GM23248 (cell line): ENCODE measurements around the gene CLDN15.

Source experiments
- EZH2 ChIP-seq: fragments of 200-600 bp; sonication (generic); IDR thresholded peaks from 2 replicates; pipeline ENCODE4 v1.6.1; 2018; ENCODE audit warnings: antibody characterized with exemption, mild to moderate bottlenecking; ENCODE audit not compliant: insufficient read depth, poor library complexity, severe bottlenecking
- EZH2phosphoT487 ChIP-seq: fragments of 200-600 bp; sonication (generic); IDR thresholded peaks from 2 replicates; pipeline ENCODE4 v1.6.1; 2018; ENCODE audit warnings: antibody characterized with exemption, moderate library complexity, mild to moderate bottlenecking, low read depth; ENCODE audit not compliant: insufficient read depth

GRCh38 chr7:101234636-101235035 lies 3.0 kb downstream of the CLDN15 start:
- no peak for TF ChIP-seq EZH2phosphoT487
- no peak for TF ChIP-seq EZH2
